Left lung (tissue), 10 donors: ENCODE results near the gene SMARCC1. TPM values are rescaled to one million over a fixed set of nuclear protein-coding genes. Genes with fewer than 3 reads are reported as not detected.
A peak's percentile ranks its signal among the peaks of the same experiment; 100 is the strongest.

Source experiments
- ATAC-seq: fragments of 200-7000 bp; cut with Tn5 transposase; one replicate; pipeline ENCODE4 v1.9.1; 2020; ENCODE audit warnings: moderate library complexity
- DNase-seq, 4 donors: peaks; one replicate each; pipeline ENCODE4 v3.0.0-alpha.2; 2013 to 2020
- H3K27ac ChIP-seq, 2 donors: fragments of 200-600 bp; sonication (generic) in 1 of 2; one replicate each; pipeline versions ENCODE4 v1.5.0 to v1.8.0; 2020 to 2021
- H3K27me3 ChIP-seq, 2 donors: fragments of 200-600 bp; sonication (generic) in 1 of 2; one replicate each; pipeline versions ENCODE4 v1.5.0 to v1.8.0; 2020 to 2021
- H3K36me3 ChIP-seq, 2 donors: fragments of 200-600 bp; sonication (generic) in 1 of 2; one replicate each; pipeline versions ENCODE4 v1.5.0 to v1.8.0; 2020 to 2021
- H3K4me1 ChIP-seq, 2 donors: fragments of 200-600 bp; one replicate each; pipeline ENCODE4 v1.8.0; 2021
- H3K4me3 ChIP-seq, 2 donors: fragments of 200-600 bp; sonication (generic) in 1 of 2; one replicate each; pipeline versions ENCODE4 v1.5.0 to v1.8.0; 2020 to 2021; ENCODE audit warnings: mild to moderate bottlenecking in 1 of 2
- H3K9me3 ChIP-seq, 2 donors: fragments of 200-600 bp; sonication (generic) in 1 of 2; one replicate each; pipeline versions ENCODE4 v1.5.0 to v1.8.0; 2020 to 2021
- intact Hi-C, 2 donors: fragments of 100-400 bp; cut with DNase I; formaldehyde crosslinking; loops; one replicate each; pipeline versions ENCODE4 v1.11.2 to v1.14.2; 2022
- polyA plus RNA-seq, 6 donors: library from polyadenylated mRNA; unstranded; fragments of 120-200 nt; gene quantifications; one replicate each; pipeline ENCODE4 v1.2.1, GENCODE V29; 2013; ENCODE audit not compliant: insufficient read length in 6 of 6
- total RNA-seq, 2 donors: library from RNA; stranded (reverse); fragmentation: NEBNext Ultra II Directional; extraction: Animal tissue kit (Norgen Biotek cat#: 25700); gene quantifications; one replicate each; pipeline ENCODE4 v1.2.1, GENCODE V29; 2021
- TF ChIP-seq, protein P1 (sequence below), 2 donors: fragments of 200-600 bp; sonication (generic) in 1 of 2; IDR thresholded peaks; one replicate each; pipeline versions ENCODE4 v1.5.0 to v1.8.0; 2021; ENCODE audit warnings: antibody characterized with exemption in 2 of 2
- donor health status: DM: no; HTN: yes; CAD: no.
- donor health status: DM: no; HTN: no; CAD: no.

The SMARCC1 gene
- total and polyA plus RNA-seq, 8 donors = 58.5 to 112 (median 97.6) TPM

DNA sequence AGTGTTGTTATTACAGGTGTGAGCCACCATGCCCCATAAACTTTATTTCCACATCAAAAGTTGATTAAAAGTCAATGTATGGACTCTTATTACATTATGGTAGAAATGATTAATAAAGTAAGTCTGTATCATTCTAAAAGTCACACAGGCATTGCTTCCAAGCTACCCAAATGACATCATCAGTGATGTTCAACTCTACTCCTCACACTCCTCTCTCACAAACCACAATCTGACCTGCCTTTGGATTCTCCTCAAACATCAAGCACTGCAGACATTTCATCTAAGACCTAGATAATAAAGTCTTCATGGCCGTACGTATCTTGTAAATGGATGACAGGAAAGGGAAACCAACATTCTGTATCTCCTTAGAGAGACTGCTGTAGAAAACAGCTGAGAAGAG lies 68.0 kb downstream of the SMARCC1 start:
- TF ChIP-seq, protein P1, sequence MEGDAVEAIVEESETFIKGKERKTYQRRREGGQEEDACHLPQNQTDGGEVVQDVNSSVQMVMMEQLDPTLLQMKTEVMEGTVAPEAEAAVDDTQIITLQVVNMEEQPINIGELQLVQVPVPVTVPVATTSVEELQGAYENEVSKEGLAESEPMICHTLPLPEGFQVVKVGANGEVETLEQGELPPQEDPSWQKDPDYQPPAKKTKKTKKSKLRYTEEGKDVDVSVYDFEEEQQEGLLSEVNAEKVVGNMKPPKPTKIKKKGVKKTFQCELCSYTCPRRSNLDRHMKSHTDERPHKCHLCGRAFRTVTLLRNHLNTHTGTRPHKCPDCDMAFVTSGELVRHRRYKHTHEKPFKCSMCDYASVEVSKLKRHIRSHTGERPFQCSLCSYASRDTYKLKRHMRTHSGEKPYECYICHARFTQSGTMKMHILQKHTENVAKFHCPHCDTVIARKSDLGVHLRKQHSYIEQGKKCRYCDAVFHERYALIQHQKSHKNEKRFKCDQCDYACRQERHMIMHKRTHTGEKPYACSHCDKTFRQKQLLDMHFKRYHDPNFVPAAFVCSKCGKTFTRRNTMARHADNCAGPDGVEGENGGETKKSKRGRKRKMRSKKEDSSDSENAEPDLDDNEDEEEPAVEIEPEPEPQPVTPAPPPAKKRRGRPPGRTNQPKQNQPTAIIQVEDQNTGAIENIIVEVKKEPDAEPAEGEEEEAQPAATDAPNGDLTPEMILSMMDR (IDR thresholded peaks at IDR 0.05) = no peak
- ATAC-seq = no peak
- Histone ChIP-seq H3K9me3 (no peaks in the 10 kb centered on the region), H3K36me3 (peaks cover 0 to 66% of the 10 kb centered on the region in 2 donors), H3K27me3 (no peaks in the 10 kb centered on the region), H3K4me1 (no peaks in the 10 kb centered on the region), H3K27ac (no peak overlapping the region), H3K4me3 (no peak overlapping the region)
- intact Hi-C loops = no loop called here
- DNase-seq = no peak

DNA sequence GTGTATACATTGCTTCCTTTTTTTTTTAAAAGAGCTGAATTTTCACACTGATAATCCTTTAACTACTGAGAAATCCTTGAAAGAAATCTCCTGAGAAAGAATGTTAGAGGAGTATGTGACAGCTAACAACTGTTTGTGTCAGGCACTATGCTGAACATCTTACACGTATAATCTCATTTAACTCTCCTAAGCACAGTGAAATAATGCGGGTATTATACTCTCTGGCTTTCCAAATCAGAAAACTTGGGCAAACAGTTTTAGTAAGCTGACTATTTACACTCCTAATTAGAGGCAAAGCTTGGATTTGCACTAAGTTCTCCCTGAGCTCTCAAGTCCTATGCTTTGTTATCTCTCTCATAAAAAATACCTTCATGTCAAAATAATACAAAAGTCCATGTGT lies 69.3 kb downstream of the SMARCC1 start:
- Histone ChIP-seq H3K27ac (no peak overlapping the region), H3K9me3 (no peaks in the 10 kb centered on the region), H3K36me3 (peaks cover 0 to 66% of the 10 kb centered on the region in 2 donors), H3K4me1 (no peaks in the 10 kb centered on the region), H3K27me3 (no peaks in the 10 kb centered on the region), H3K4me3 (no peak overlapping the region)
- ATAC-seq (no peak), DNase-seq (no peak)
- TF ChIP-seq, protein P1 (IDR thresholded peaks at IDR 0.05) = no peak
- intact Hi-C loops = no loop called here

DNA sequence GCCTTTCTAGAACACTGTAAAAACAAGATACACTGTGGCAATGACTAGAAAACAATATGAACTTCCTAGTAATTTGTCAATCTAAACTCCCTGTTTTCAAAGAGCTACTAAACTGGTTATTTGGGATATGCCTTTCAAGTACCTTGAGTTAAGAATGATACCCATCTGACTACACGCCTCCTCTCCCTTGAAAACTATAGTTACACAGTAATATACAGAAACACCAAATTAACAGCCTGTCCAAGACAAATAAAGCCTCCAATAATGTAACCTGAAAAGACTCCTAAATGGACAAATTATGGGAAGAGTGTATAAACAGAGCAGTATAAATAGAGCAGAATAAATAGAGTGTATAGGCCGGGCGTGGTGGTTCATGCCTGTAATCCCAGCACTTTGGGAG lies 70.1 kb downstream of the SMARCC1 start:
- DNase-seq (no peak), ATAC-seq (no peak)
- TF ChIP-seq, protein P1 (IDR thresholded peaks at IDR 0.05) = no peak
- no peaks in the 10 kb centered on the region for H3K4me1 ChIP-seq
- no peak overlapping the region for H3K4me3 ChIP-seq
- peaks cover 0 to 73% of the 10 kb centered on the region in 2 donors for H3K36me3 ChIP-seq
- H3K27me3 ChIP-seq = no peaks in the 10 kb centered on the region
- no peaks in the 10 kb centered on the region for H3K9me3 ChIP-seq
- H3K27ac ChIP-seq = no peak overlapping the region
- intact Hi-C loops = no loop called here

DNA sequence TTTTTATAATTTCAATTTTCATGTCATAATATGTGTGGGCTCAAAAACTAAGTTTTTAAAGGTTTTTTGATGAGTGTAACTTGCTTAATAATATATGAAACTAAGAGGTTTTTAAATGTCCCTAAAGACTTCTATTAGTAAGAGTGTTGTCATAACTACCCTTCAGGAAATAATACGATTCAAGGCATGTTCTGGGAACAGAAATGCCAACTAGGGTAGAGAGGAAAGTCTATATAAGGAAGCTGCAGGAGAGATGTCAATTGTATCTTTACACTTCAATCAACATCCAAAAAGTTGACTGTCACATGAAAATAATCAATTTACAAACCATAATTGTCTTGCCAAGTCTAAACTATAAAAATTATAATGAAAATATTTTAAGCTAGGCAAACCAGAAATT lies 76.3 kb downstream of the SMARCC1 start:
- Histone ChIP-seq H3K36me3 (peaks cover 0 to 89% of the 10 kb centered on the region in 2 donors), H3K27me3 (no peaks in the 10 kb centered on the region), H3K9me3 (no peaks in the 10 kb centered on the region), H3K4me3 (no peak overlapping the region), H3K4me1 (peaks cover 0 to 3% of the 10 kb centered on the region in 2 donors), H3K27ac (no peak overlapping the region)
- no peak for ATAC-seq
- no peak for DNase-seq
- TF ChIP-seq, protein P1 (IDR thresholded peaks at IDR 0.05) = no peak
- intact Hi-C loops = no loop called here

DNA sequence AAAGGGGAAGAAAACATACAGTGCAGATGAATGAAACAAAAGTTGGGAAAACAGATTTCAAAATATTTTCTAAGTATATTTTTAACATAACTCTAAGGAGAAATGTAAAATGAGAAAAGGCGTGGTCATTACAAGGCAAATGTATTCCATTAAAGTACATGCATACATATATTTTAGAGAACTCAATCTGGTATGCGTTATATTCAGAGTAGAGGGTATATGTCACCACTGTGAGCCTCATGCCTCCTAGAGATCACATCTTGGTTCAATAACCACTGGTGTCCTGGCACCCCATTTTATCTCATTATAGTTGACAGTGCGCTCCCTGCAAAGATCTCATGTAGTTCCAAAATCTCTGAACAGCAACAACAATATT lies 77.5 kb downstream of the SMARCC1 start:
- Histone ChIP-seq H3K9me3 (no peaks in the 10 kb centered on the region), H3K4me1 (peaks cover 0 to 3% of the 10 kb centered on the region in 2 donors), H3K27ac (peak overlapping the region; percentile 6 to 61), H3K36me3 (peaks cover 0 to 82% of the 10 kb centered on the region in 2 donors), H3K27me3 (no peaks in the 10 kb centered on the region), H3K4me3 (no peak overlapping the region)
- no peak for DNase-seq
- intact Hi-C loops = no loop called here
- TF ChIP-seq, protein P1 (IDR thresholded peaks at IDR 0.05) = no peak
- ATAC-seq = no peak
